Ishikawa (cell line): ENCODE measurements around the gene RNF150.

Source experiments
- EP300 ChIP-seq: IDR thresholded peaks from 2 replicates; pipeline ENCODE4 v1.6.1; 2012; ENCODE audit warnings: borderline replicate concordance
- MAX ChIP-seq: IDR thresholded peaks from 2 replicates; pipeline ENCODE4 v1.6.1; 2012

GRCh38 chr4:140903522-140904475 lies 229.5 kb downstream of the RNF150 start:
- TF ChIP-seq MAX, result no peak
- no peak for TF ChIP-seq EP300
